ENCODE measurements around the gene MIPOL1. TPM values are rescaled to one million over a fixed set of nuclear protein-coding genes. Genes with fewer than 3 reads are reported as not detected.
"Not testable (repeated sequence)": the region's sequence is repeated elsewhere in the genome, so short reads cannot be mapped to it uniquely, and the experiment has no call there.

The MIPOL1 gene, protein sequence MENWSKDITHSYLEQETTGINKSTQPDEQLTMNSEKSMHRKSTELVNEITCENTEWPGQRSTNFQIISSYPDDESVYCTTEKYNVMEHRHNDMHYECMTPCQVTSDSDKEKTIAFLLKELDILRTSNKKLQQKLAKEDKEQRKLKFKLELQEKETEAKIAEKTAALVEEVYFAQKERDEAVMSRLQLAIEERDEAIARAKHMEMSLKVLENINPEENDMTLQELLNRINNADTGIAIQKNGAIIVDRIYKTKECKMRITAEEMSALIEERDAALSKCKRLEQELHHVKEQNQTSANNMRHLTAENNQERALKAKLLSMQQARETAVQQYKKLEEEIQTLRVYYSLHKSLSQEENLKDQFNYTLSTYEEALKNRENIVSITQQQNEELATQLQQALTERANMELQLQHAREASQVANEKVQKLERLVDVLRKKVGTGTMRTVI
- 1 to 10 TPM in 11 of 12 donors, not detected in 1; 2.8 to 8.9 (median 5.9) TPM for polyA plus RNA-seq (ENCODE audit: insufficient read length in 12 of 12)
- long read RNA-seq, donor 1 = 0 reads
- long read RNA-seq, donor 2 = 0 reads
- long read RNA-seq, donor 3 = 0 reads
- long read RNA-seq, donor 4 = 0 reads
- long read RNA-seq, donor 5 = 0 reads
- long read RNA-seq, donor 6 = 0 reads
- long read RNA-seq, donor 7 = 0 reads
- long read RNA-seq, donor 8 = 0 reads
- long read RNA-seq, donor 9 = 0 reads
- long read RNA-seq, donor 10 = 0 reads
- long read RNA-seq, donor 11, full-length matches to known transcripts = 1 of 1 reads
- long read RNA-seq, donor 11, partial matches to known transcripts = 0 of 1 reads
- long read RNA-seq, donor 11, other reads (novel, unspliced or antisense) = 0 of 1 reads

DNA sequence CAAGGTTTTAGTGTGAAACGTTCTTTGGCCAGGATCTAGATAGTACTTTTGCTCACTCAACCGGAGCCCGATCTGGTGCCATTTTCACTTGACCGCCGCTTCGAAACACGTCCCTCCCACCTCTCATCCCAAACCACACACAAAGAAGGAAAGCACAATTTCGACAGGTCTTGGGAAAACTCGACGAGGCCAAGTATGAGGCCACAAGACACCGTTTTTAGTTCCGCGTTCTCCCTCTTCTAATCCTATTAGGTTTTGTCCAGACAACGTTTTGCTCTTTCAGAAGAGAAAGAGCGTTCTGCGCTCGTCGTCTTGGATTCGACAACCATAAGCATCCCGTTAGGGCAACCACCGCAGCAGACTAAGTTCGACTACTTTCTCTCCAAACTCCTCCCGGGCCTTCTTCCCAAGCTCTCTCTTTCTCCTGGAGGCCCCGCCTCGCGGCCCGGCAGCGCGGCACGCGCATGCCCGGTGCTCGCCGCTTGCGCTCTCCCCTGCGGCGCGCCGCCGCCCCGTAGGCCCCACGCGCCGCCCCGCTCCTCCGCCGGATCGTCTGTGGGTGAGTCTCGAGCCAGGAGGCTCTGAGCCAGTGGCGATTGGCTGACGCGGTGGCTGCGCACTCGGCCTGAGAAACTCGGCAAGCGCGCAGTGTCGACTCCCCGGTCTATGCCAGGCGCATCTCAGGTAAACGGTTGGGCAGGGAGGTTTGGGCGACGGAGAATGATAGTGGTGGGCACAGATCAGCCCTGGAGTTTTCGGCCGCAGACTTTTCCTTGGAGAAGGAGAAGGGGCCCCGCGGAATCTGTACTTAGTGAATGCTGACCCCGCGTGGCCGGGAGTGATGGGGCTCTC is at the start of gene MIPOL1:
Gene MIPOL1 (plus strand): TSS at position 517 of the 852 bp plus-strand sequence. CDS start 49,952 bp downstream, outside the sequence.
- DNase-seq = peak; percentile 87

DNA sequence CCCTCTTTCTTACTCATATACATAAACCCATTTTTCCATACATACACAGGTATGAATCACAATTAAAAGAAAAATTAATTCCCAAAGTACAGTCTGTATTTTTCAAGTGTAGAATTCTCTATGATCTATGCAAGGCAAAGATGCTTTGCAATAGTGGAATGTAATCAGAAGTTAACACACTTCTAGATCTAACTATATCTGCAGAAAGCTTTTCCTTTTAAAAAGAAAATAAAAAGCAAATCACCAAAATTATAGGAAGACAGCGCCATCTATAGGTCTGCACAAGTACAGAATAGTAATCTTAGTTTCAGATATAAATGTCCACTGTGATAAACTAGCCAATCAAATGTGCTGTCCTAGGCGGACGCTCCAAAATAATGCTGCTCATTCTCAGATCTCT is 47.3 kb upstream of the MIPOL1 start:
- DNase-seq = peak; percentile 49

DNA sequence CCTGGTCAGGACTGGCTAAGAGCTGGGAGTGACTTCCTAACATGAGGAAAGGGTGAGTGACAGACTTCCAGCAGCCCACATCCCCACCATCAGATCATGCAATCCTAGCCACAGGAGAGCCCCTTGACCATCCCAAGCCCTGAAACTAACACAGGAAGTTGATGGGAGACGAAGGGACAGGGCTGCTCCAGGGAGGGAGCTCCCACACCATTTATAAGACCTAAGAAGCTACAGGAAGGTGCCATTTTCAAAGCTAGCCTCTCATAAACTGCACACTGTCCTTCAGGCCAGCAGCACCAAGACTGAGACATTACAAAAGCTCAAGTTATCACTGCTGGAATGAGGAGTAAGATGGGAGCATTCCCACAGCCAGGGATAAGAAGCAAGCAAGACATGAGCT is 44.7 kb upstream of the MIPOL1 start:
- DNase-seq = no peak

DNA sequence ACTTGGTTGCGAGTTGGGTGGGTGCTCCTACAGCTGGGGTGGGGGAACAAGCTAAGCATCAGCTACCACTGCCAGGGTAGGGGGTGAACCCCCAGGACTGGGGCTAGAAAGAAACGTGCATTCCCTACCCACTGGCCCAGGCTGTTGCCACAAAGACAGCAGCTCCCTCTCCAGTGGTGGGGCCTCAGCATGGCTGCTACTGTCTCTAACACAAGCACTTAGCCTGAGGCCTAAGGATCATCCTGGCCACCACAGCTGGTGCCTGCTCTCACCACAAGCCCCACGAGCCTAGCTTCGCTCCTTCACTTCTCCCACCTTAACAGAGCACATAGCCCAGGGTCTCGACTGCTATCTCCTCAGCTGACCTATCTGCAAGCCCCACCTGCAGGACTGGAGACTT is 44.3 kb upstream of the MIPOL1 start:
- DNase-seq = no peak

DNA sequence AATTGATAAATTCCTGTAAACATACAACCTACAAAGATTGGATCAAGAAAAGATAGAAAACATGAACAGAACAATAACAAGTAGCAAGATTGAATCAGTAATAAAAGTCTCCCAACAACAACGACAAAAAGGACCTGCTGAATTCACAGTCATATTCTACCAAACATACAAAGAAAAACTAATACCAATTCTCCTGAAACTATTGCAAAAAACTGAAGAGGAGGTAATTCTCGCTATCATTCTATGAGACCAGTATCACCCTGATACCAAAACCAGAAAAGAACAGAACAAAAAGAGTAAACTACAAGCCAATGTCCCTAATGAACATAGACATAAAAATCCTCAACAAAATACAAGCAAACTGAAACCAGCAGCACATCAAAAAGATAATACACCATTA is 39.8 kb upstream of the MIPOL1 start:
- no peak for DNase-seq

DNA sequence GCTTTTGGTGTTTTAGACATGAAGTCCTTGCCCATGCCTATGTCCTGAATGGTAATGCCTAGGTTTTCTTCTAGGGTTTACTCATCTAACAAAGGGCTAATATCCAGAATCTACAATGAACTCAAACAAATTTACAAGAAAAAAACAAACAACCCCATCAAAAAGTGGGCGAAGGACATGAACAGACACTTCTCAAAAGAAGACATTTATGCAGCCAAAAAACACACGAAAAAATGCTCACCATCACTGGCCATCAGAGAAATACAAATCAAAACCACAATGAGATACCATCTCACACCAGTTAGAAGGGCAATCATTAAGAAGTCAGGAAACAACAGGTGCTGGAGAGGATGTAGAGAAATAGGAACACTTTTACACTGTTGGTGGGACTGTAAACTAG is 35.4 kb upstream of the MIPOL1 start:
- DNase-seq = not testable (repeated sequence)

DNA sequence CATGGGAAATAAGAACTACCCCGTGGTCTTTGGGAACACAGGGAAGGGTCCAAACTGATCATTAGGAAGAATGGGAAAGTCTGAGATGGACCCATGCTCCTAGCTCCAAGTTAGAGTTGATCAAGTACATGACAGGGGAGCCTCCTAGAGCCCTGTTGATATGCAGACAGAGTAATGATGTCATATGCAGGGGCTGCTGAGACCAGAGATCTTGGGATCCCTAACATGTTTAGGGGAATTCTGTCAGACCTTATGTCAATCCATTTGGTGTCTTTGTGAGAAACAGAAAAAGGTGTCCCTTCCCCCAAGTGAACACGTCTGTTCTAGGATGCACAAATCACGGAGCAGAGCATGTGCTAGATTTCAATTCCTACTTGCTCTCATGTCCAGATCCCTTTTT is 31.9 kb upstream of the MIPOL1 start:
- no peak for DNase-seq

DNA sequence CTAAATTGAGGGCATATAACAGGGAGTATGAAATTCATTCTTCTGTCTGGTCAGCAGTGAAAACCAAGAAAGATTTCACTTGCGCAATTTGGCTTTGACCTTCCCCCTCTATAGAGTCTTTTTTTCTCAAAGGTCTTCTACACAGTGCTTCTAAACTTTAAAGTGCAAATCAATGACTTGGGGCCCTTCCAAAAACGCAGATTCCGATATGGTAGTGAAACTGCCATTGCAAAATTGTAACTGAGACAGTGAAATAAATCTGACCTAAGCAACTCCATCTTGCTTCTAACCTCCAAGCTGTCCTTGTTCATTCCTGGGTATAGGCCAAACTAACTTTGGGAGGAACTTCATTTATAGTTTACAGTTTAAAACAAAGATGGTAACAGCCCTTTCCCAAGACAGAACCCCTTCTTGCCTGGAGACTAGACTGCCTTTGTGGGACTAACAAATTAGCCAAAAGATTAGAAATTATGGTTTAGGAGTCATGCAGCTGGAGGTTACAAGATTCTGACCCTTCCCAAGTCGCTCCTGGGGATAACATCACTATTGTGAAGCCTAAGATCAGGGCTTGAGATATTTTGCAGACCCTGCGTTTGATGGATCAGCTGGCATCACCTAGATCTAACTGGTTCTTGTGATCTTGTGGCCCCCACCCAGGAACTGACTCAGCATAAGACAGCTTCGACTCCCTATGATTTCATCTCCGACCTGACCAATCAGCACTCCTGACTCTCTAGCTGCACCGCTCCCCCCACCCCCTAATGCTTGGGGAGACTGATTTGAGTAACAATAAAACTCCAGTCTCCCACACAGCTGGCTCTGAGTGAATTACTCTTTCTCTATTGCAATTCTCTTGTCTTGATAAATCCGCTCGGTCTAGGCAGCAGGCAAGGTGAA is 30.3 kb upstream of the MIPOL1 start:
- no peak for DNase-seq

DNA sequence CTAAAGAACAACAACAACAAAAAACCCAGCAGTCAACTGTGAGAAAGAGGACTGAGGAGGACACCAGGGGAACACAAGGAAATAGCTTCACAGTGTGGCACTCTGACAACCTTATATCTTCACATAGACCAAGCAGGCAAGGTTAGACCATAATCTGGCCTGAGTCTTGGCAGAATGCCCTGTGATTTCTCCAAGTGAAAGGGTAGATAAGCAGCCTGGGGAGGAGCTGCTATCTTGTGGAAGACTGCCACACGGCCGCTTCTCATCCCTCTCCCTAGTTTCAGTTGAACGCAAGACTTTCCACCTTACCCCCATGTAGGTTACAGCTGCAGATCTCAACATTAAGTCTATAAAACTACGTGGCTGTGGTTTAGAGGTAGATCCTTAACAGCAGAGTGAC is 29.0 kb upstream of the MIPOL1 start:
- DNase-seq = no peak

DNA sequence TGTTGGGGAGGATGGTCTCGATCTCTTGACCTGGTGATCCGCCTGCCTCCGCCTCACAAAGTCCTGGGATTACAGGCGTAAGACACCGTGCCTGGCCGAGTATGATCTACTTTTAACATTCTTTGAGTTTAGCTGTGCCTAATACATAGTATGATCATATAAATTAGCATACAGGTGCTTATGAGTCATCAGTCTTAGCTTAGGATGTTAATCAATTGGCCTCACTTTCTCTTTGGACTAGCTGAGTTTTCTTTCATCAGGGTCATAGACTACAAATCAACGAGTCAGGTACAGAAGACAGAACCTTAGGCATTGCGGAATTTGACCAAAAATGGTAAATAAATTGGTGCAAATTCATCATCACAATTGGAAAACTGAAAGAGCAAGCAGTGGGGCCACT is 27.5 kb upstream of the MIPOL1 start:
- DNase-seq = no peak

DNA sequence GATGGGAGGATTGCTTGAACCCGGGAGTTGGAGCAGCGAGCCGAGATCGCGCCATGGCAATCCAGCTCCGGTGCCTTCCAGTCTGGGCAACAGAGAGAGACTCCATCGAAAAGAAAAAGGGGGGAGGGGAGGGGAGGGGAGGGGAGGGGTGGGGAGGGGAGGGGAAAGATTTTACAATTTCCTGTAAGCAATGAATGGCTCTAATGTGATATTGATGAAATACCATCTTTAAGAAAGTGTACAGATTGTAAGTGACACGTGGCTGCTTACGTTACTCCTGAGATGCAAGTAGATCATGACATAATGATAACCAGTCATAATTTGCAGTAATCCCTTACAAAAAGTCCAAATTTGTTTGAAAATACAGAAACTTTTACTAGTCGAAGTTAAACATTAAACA is 26.7 kb upstream of the MIPOL1 start:
- no peak for DNase-seq

DNA sequence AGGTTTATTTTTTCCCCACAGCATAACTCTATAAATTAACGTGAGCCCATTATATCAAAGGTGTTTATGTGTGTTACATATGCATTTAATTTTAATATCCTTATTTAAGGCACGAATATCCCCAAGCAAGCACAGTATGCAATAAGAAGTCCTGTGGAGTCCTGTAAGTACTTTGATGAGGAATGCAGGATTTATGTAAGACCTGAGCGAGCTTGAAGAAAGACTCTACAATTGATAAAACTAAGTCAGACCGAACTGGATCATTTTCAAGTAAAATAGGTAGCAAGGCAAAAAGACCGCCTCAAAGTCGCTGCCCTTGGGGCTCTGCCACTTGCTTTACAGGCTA is 26.1 kb upstream of the MIPOL1 start:
- no peak for DNase-seq

DNA sequence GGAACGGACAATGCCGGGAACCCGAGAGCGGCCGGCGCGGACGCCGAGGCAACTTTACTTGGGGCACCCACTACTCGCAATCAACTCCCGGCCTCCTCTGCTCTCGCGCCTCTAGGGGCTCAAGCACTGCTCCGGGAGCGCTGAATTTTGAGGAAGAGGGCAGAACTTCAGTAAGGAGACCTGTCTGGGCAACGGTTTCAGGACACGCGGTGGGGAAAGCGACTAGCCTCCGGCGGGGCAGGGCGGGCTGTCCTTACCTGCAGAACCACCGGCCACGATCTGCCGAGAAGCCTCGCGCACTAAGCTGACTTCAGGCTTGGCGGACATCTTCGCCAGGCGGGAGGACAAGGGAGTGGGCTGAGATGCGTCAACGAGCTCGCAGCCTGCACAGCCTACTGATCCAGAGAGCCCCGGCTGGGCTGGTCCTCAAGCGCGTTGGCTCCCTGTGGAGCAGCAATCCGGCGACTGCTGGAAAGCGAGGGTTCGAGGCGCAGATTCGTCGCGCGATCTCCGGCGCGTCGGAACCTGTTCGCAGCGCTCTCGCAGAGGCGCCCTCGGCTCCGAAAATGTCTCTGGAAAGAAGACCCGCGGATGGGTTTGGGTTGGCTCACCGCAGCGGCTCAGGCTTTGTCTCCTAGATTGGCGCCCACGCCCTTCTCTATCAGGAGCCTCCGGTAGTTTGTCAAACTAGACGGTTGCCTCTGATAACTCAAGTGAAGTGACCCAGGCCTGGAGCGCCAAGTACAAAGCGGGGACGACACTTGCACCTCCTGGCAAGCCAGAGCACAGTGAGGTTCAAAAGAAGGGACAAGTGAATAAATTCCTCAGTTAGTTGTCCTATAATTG is 25.5 kb upstream of the MIPOL1 start, which contains the start of gene SLC25A21:
Gene SLC25A21 (minus strand): TSS at position 583 of the 846 bp plus-strand sequence.
- peak; percentile 84 for DNase-seq

DNA sequence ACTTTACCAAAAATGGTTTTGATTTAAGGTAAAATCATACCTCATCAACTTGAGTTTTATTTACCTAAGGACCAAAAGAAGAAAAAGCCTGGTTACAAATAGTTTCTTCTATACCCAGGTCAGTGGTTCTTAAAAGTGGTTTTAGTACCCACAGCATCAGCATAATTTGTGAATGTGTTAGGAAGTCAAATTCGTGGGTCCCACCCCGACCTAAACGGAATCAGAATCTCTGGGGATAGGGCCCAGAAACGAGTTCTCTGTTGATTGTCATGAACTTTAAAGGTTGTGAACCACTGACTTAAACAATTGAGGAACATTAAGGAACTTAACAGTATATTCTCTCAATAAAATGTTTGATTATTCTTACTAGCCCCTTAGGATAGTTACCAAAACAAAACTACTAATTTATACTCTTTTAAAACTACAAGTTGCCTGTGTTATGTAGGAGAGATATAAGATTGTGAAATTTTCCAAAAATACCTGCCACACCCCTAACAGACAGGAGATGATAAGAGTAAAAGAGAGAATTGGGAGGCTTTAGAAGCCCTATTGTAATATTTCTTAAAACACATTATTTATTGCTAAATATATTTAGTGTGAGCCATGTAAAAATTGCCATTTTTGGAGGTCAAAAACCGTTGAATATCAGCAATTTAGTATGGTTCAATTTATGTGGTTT is 24.7 kb upstream of the MIPOL1 start:
- no peak for DNase-seq

DNA sequence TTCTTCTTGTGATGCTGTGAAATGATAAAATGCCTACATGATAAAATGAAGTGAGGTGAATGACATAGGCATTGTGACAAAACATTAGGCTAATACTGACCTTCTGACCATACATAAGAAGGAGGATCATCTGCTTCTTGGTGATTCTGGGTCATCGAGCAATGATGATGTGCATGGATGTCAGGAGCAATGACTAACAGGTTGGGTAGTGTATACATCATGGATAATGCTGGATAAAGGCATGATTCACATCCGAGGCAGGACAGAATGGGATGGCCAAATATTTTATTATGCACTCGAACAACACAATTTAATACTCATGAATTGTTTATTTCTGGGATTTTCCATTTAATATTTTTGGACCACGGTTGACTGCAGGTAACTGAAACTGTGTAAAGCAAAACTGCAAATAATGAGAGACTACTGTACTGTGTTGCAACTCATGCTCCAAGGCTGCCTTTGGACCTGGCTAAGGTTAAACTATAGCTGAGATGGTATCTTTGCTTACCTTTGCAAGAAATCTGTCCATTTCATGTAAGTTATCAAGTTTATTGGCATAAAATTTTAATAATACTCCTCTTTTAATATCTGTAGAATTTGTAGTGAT is 17.7 kb upstream of the MIPOL1 start:
- no peak for DNase-seq

DNA sequence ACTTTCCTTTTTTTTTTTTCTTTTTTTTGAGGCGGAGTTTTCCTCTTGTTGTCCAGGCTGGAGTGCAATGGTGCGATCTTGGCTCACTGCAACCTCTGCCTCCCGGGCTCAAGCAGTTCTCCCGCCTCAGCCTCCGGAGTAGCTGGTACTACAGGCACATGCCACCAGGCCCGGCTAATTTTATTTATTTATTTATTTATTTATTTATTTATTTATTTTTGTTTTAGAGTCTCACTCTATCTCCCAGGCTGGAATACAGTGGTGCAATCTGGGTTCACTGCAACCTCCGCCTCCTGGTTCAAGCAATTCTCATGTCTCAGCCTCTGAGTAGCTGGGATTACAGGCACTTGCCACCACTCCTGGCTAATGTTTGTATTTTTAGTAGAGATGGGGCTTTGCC is 16.9 kb upstream of the MIPOL1 start:
- not testable (repeated sequence) for DNase-seq

DNA sequence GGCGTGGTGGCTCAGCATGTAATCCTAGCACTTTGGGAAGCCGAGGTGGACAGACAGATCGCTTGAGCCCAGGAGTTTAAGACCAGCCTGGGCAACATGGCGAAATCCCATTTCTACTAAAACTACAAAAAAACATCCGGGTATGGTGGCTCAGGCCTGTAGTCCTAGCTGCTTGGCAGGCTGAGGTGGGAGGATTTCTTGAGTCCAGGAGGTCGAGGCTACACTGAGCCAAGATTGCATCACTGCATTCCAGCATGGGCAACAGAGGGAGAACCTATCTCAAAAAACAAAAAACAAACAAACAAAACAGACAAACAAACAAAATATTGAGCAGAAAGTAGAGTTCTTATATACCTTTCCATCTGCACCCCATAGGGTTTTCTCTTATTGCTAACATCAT is 16.3 kb upstream of the MIPOL1 start:
- no peak for DNase-seq

DNA sequence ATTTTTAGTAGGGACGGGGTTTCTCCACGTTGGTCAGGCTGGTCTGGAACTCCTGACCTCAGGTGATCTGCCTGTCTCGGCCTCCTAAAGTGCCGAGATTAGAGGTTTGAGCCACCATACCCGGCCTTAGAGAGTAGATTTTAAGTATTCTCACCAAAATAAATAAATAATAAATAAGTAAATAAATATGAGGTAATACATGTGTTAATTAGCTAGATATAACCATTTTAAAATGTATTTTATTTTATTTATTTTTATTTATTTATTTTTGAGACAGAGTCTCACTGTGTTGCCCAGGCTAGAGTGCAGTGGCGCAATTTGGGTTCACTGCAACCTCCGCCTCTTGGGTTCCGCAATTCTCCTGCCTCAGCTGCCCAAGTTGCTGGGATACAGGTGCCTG is 13.2 kb upstream of the MIPOL1 start:
- not testable (repeated sequence) for DNase-seq

DNA sequence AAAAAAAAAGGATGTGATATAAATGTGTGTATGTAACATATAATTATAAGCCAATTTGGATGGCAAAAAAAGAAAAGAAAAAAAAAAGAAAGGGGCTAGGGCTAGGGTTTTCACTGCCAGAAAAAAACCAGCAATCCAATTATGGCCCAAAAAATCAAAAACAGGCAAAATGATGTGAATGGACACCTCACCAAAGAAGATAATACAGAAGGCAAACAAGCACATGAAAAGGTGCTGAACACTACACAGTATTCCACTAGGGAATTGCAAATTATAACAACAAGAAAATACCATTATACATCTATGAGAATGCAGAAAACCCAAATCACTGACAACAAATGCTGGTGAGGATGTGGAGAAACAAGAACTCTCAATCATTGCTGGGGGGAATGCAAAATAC is 12.1 kb upstream of the MIPOL1 start:
- no peak for DNase-seq

Data from muscle of arm (tissue), 14 donors.